Body of pancreas (tissue), 4 donors: ENCODE results near the gene EEF1AKMT3. TPM values are rescaled to one million over a fixed set of nuclear protein-coding genes. Genes with fewer than 3 reads are reported as not detected.
"Not testable (repeated sequence)": the region's sequence is repeated elsewhere in the genome, so short reads cannot be mapped to it uniquely, and the experiment has no call there.

Experiments used
- ATAC-seq: fragments of 150-250 bp; one replicate; pipeline ENCODE4 v1.9.1; 2016
- DNase-seq, 4 donors: peaks; one replicate each; pipeline ENCODE4 v3.0.0-alpha.2; 2019
- H3K27ac ChIP-seq, 4 donors: fragments of 200-600 bp; sonication (generic); 1 replicate in 3 of 4; 2 replicates in 1 of 4; pipeline versions ENCODE4 v1.5.1 to v1.6.1; 2016 to 2019; ENCODE audit warnings: mild to moderate bottlenecking in 1 of 4, mixed read lengths in 1 of 4, moderate library complexity in 1 of 4
- H3K27me3 ChIP-seq, 2 donors: fragments of 200-600 bp; sonication (generic); one replicate each; pipeline ENCODE4 v1.6.0; 2016; ENCODE audit warnings: mild to moderate bottlenecking in 1 of 2
- H3K36me3 ChIP-seq, 2 donors: fragments of 200-600 bp; sonication (generic); replicated peaks in 1 of 2; 2 replicates each; pipeline ENCODE4 v1.5.1; 2016; ENCODE audit warnings: low read depth in 2 of 2; ENCODE audit not compliant: insufficient read depth in 1 of 2
- H3K4me1 ChIP-seq: fragments of 200-600 bp; sonication (generic); one replicate; pipeline ENCODE4 v1.6.0; 2016
- H3K4me3 ChIP-seq, 2 donors: fragments of 200-600 bp; sonication (generic); 1 replicate in 1 of 2; 2 replicates in 1 of 2; pipeline ENCODE4 v1.5.1; 2016 to 2019
- H3K9me3 ChIP-seq, 3 donors: fragments of 200-600 bp; sonication (generic); 1 replicate in 2 of 3; 2 replicates in 1 of 3; pipeline ENCODE4 v1.5.1; 2016
- CTCF ChIP-seq, 7 experiments: fragments of 450-650 bp in 4 of 7; fragments of 200-600 bp in 3 of 7; sonication (generic) in 3 of 7; IDR thresholded peaks; one replicate each; pipeline ENCODE4 v1.5.1; 2016 to 2019; ENCODE audit warnings: antibody characterized with exemption in 7 of 7
- POLR2A ChIP-seq, 3 donors: fragments of 450-650 bp; IDR thresholded peaks; one replicate each; pipeline ENCODE4 v1.6.1; 2016; ENCODE audit warnings: antibody characterized with exemption in 3 of 3, mild to moderate bottlenecking in 2 of 3
- WGBS, 2 donors: methylation state at CpG; one replicate each; pipeline ENCODE4 v1.1.5; 2017; 5-methylcytosine and 5-hydroxymethylcytosine counted together
- intact Hi-C: fragments of 100-400 bp; cut with DNase I; formaldehyde crosslinking; loops from one replicate; pipeline ENCODE4 v1.15.1; 2023
- total RNA-seq, 2 donors: library from RNA; depleted of rRNA; stranded (reverse); fragments of >200 nt; gene quantifications; one replicate each; pipeline ENCODE4 v1.1.0, GENCODE V29; 2016

The EEF1AKMT3 gene
- total RNA-seq, 2 donors from 2014 or later: 11.2 to 15.0 TPM

GRCh38 chr12:57771873-57772428 lies 463 bp upstream of the EEF1AKMT3 start, which contains the start of gene METTL1:
TSS of gene METTL1 (minus strand) at chr12:57772105. CDS start at chr12:57772083, 22 bp downstream.
- WGBS, 2 donors: 0% methylated on average over 22 to 28 of the region's 28 CpGs
- peak within 1 kb of the TSS; percentile 32 to 69 for H3K4me3 ChIP-seq
- peak within 1 kb of the TSS; percentile 78 to 95 (median 90) for H3K27ac ChIP-seq
- H3K4me1 ChIP-seq: peaks cover 40% of the 10 kb centered on the region
- TF ChIP-seq POLR2A (IDR thresholded peaks at IDR 0.05) (peak; percentile 42 to 89 (median 82)), CTCF (IDR thresholded peaks at IDR 0.05) (peak in 2 of 7 experiments; percentile 6 to 17)
- no peaks in the 10 kb centered on the region for H3K27me3 ChIP-seq
- no peaks in the 10 kb centered on the region for H3K9me3 ChIP-seq
- intact Hi-C loops: no loop called here
- DNase-seq (peak; percentile 94 to 97 (median 96)), ATAC-seq (peak; percentile 95)
- H3K36me3 ChIP-seq: peaks cover 0 to 6% of the 10 kb centered on the region in 2 donors

GRCh38 chr12:57774634-57775033 lies 2.2 kb downstream of the EEF1AKMT3 start:
- H3K27me3 ChIP-seq, ATAC-seq, H3K36me3 ChIP-seq, H3K27ac ChIP-seq, H3K9me3 ChIP-seq, H3K4me3 ChIP-seq, intact Hi-C loops, DNase-seq: not testable (repeated sequence)
- H3K4me1 ChIP-seq: peaks cover 46% of the 10 kb centered on the region
- WGBS, 2 donors: 92 to 96% methylated on average over 11 of the region's 11 CpGs

- no peak overlapping the region for H3K4me3 ChIP-seq
- H3K36me3 ChIP-seq: peaks cover 0 to 3% of the 10 kb centered on the region in 2 donors
- H3K9me3 ChIP-seq: no peaks in the 10 kb centered on the region
- ATAC-seq: no peak
- TF ChIP-seq POLR2A (IDR thresholded peaks at IDR 0.05): no peak
- no peak for TF ChIP-seq CTCF (IDR thresholded peaks at IDR 0.05)
- intact Hi-C loops: no loop called here
- no peaks in the 10 kb centered on the region for H3K27me3 ChIP-seq
- 75 to 86% methylated on average over 3 of the region's 3 CpGs for WGBS, 2 donors
- H3K4me1 ChIP-seq: peaks cover 46% of the 10 kb centered on the region
- H3K27ac ChIP-seq: no peak overlapping the region
- DNase-seq: no peak
Observed at GRCh38 chr12:57775044-57775443, 2.6 kb downstream of the EEF1AKMT3 start.

GRCh38 chr12:57775563-57776246 lies 3.3 kb downstream of the EEF1AKMT3 start:
- intact Hi-C loops: no loop called here
- DNase-seq: no peak
- H3K27me3 ChIP-seq: no peaks in the 10 kb centered on the region
- no peaks in the 10 kb centered on the region for H3K9me3 ChIP-seq
- H3K4me3 ChIP-seq: no peak overlapping the region
- no peak overlapping the region for H3K27ac ChIP-seq
- ATAC-seq: no peak
- no peaks in the 10 kb centered on the region for H3K36me3 ChIP-seq
- H3K4me1 ChIP-seq: peaks cover 41% of the 10 kb centered on the region
- 72 to 75% methylated on average over 4 of the region's 4 CpGs for WGBS, 2 donors
- TF ChIP-seq POLR2A (IDR thresholded peaks at IDR 0.05) (no peak), CTCF (IDR thresholded peaks at IDR 0.05) (peak in 1 of 7 experiments; percentile 8)

- intact Hi-C loops: no loop called here
- WGBS, 2 donors: 80 to 87% methylated on average over 2 of the region's 2 CpGs
- no peak for ATAC-seq
Observed at GRCh38 chr12:57776247-57776587, 3.8 kb downstream of the EEF1AKMT3 start.

More at GRCh38 chr12:57776247-57776587, 3.8 kb downstream of the EEF1AKMT3 start:
- H3K9me3 ChIP-seq: no peaks in the 10 kb centered on the region
- no peaks in the 10 kb centered on the region for H3K27me3 ChIP-seq
- DNase-seq: no peak
- H3K4me3 ChIP-seq: no peak overlapping the region
- no peak overlapping the region for H3K27ac ChIP-seq
- H3K36me3 ChIP-seq: no peaks in the 10 kb centered on the region
- peaks cover 36% of the 10 kb centered on the region for H3K4me1 ChIP-seq
- TF ChIP-seq CTCF (IDR thresholded peaks at IDR 0.05) (no peak), POLR2A (IDR thresholded peaks at IDR 0.05) (no peak)
